IMR-90 (cell line): Measurements from ENCODE around the gene TRMO. TPM values are rescaled to one million over a fixed set of nuclear protein-coding genes. Genes with fewer than 3 reads are reported as not detected.

Experiments
- ATAC-seq: fragments of 200-7000 bp; cut with Tn5 transposase; 2 replicates; pipeline ENCODE4 v1.9.1; 2020; ENCODE audit warnings: low read depth, mild to moderate bottlenecking, moderate library complexity
- BruUV-seq: library from RNA; stranded (reverse); fragments of 400-500 nt; replicated peaks from 2 replicates; lab custom pipeline; 2021; lab: Mats Ljungman, UMichigan
- CTCF ChIA-PET: fragments of 300-600 bp; formaldehyde crosslinking; extraction: SDS; loops from one replicate; lab custom pipeline; 2021; ENCODE audit warnings: antibody characterized with exemption; lab: Yijun Ruan, JAX
- POLR2A ChIA-PET: fragments of 300-600 bp; sonication (Branson Sonifier 250); formaldehyde crosslinking; loops from one replicate; lab custom pipeline; 2022; ENCODE audit warnings: antibody characterized with exemption; ENCODE audit not compliant: unreplicated experiment; lab: Charles Lee
- DNase-seq: peaks from one replicate; pipeline ENCODE4 v3.0.0; 2013
- H2AFZ ChIP-seq: replicated peaks from 2 replicates; pipeline ENCODE3; 2013; ENCODE audit warnings: low read length, mild to moderate bottlenecking; ENCODE audit not compliant: poor library complexity
- H2AK5ac ChIP-seq: 2 replicates; pipeline ENCODE4 v1.6.1; 2013; ENCODE audit warnings: low read depth, low read length, inconsistent platforms
- H2AK9ac ChIP-seq: replicated peaks from 2 replicates; pipeline ENCODE3; 2013; ENCODE audit warnings: mild to moderate bottlenecking, low read depth, low read length, moderate library complexity; ENCODE audit not compliant: poor library complexity
- H2BK120ac ChIP-seq: 2 replicates; pipeline ENCODE4 v1.6.1; 2013; ENCODE audit warnings: low read depth, low read length, inconsistent platforms
- H2BK15ac ChIP-seq: 3 replicates; pipeline ENCODE4 v1.6.1; 2013; ENCODE audit warnings: low read depth, low read length, inconsistent platforms
- H2BK20ac ChIP-seq: 2 replicates; pipeline ENCODE4 v1.6.1; 2013; ENCODE audit warnings: low read depth, mild to moderate bottlenecking, inconsistent platforms, low read length, moderate library complexity
- H2BK5ac ChIP-seq: 2 replicates; pipeline ENCODE4 v1.6.1; 2013; ENCODE audit warnings: mild to moderate bottlenecking, low read depth, low read length, inconsistent platforms; ENCODE audit not compliant: poor library complexity, severe bottlenecking
- H3K14ac ChIP-seq: replicated peaks from 2 replicates; pipeline ENCODE4 v1.6.1; 2013; ENCODE audit warnings: low read depth, low read length, inconsistent platforms
- H3K18ac ChIP-seq: 2 replicates; pipeline ENCODE4 v1.6.1; 2013; ENCODE audit warnings: low read depth, low read length, control low read depth
- H3K23ac ChIP-seq: 2 replicates; pipeline ENCODE4 v1.6.1; 2013; ENCODE audit warnings: low read depth, low read length, inconsistent platforms
- H3K27ac ChIP-seq: 2 replicates; pipeline ENCODE4 v1.5.1; 2013; ENCODE audit warnings: mild to moderate bottlenecking, control low read depth, low read length; ENCODE audit not compliant: insufficient read depth
- H3K27me3 ChIP-seq: 2 replicates; pipeline ENCODE4 v1.6.1; 2013; ENCODE audit warnings: low read length; ENCODE audit not compliant: control insufficient read depth, insufficient read depth
- H3K36me3 ChIP-seq: 2 replicates; pipeline ENCODE4 v1.6.1; 2013; ENCODE audit warnings: low read length, mixed read lengths; ENCODE audit not compliant: control insufficient read depth, insufficient read depth
- H3K4ac ChIP-seq: 2 replicates; pipeline ENCODE4 v1.6.1; 2013; ENCODE audit warnings: low read depth, low read length, inconsistent platforms
- H3K4me1 ChIP-seq: 2 replicates; pipeline ENCODE4 v1.6.1; 2013; ENCODE audit warnings: low read length, mixed read lengths; ENCODE audit not compliant: control insufficient read depth, insufficient read depth
- H3K4me2 ChIP-seq: 2 replicates; pipeline ENCODE4 v1.6.1; 2013; ENCODE audit warnings: low read depth, mild to moderate bottlenecking, control low read depth, low read length, moderate library complexity
- H3K4me3 ChIP-seq: 2 replicates; pipeline ENCODE4 v1.5.1; 2013; ENCODE audit warnings: low read depth, mild to moderate bottlenecking, control low read depth, low read length, moderate library complexity; ENCODE audit not compliant: insufficient read depth
- H3K56ac ChIP-seq: 2 replicates; pipeline ENCODE4 v1.6.1; 2013; ENCODE audit warnings: low read length, inconsistent platforms; ENCODE audit not compliant: insufficient read depth; ENCODE audit errors: extremely low read depth
- H3K79me1 ChIP-seq, 2 experiments: 2 replicates each; pipeline ENCODE4 v1.6.1; 2013; ENCODE audit warnings: low read length in 2 of 2, inconsistent platforms in 1 of 2, low read depth in 1 of 2
- H3K9ac ChIP-seq: 2 replicates; pipeline ENCODE4 v1.6.1; 2013; ENCODE audit warnings: low read depth, low read length, control low read depth
- H3K9me1 ChIP-seq: 2 replicates; pipeline ENCODE4 v1.6.1; 2013; ENCODE audit warnings: low read length, inconsistent platforms; ENCODE audit not compliant: insufficient read depth
- H3K9me3 ChIP-seq: 2 replicates; pipeline ENCODE4 v1.6.1; 2013; ENCODE audit warnings: low read length; ENCODE audit not compliant: control insufficient read depth, insufficient read depth
- H4K20me1 ChIP-seq: 2 replicates; pipeline ENCODE4 v1.6.1; 2013; ENCODE audit warnings: low read length, inconsistent platforms; ENCODE audit not compliant: insufficient read depth
- H4K5ac ChIP-seq: 2 replicates; pipeline ENCODE4 v1.6.1; 2013; ENCODE audit warnings: mild to moderate bottlenecking, low read depth, low read length, control low read depth
- H4K8ac ChIP-seq, 2 experiments: 2 replicates each; pipeline ENCODE4 v1.6.1; 2013; ENCODE audit warnings: low read depth in 2 of 2, low read length in 2 of 2, control low read depth in 1 of 2, inconsistent platforms in 1 of 2
- H4K91ac ChIP-seq: 2 replicates; pipeline ENCODE4 v1.6.1; 2013; ENCODE audit warnings: low read depth, low read length, inconsistent platforms; ENCODE audit not compliant: insufficient read depth
- CEBPB ChIP-seq: IDR thresholded peaks from 2 replicates; pipeline ENCODE4 v1.6.1; 2012; ENCODE audit warnings: low read depth, low read length, improper control_type of control experiment
- CTCF ChIP-seq: conservative IDR thresholded peaks from 2 replicates; pipeline ENCODE4 v1.5.1; 2012; ENCODE audit warnings: mild to moderate bottlenecking, low read depth, low read length, improper control_type of control experiment
- ELK1 ChIP-seq: fragments of 150-350 bp; IDR thresholded peaks from 2 replicates; pipeline ENCODE4 v1.6.1; 2016; ENCODE audit warnings: low read depth, mild to moderate bottlenecking, low read length, moderate library complexity, borderline replicate concordance
- FOS ChIP-seq: fragments of 150-350 bp; IDR thresholded peaks from 2 replicates; pipeline ENCODE4 v1.6.1; 2016; ENCODE audit warnings: low read depth, low read length
- MXI1 ChIP-seq: IDR thresholded peaks from 2 replicates; pipeline ENCODE4 v1.6.1; 2012; ENCODE audit warnings: low read depth, mild to moderate bottlenecking, low read length, moderate library complexity, borderline replicate concordance
- RCOR1 ChIP-seq: IDR thresholded peaks from 2 replicates; pipeline ENCODE4 v1.6.1; 2012; ENCODE audit warnings: mild to moderate bottlenecking, low read length, improper control_type of control experiment; ENCODE audit not compliant: insufficient replicate concordance
- RFX5 ChIP-seq: IDR thresholded peaks from 2 replicates; pipeline ENCODE4 v1.8.0; 2012; ENCODE audit warnings: low read depth, mild to moderate bottlenecking, low read length, moderate library complexity
- SMC3 ChIP-seq: fragments of 150-350 bp; IDR thresholded peaks from 2 replicates; pipeline ENCODE4 v1.6.1; 2016; ENCODE audit warnings: low read depth, mild to moderate bottlenecking, antibody characterized with exemption, low read length, moderate library complexity
- USF2 ChIP-seq: fragments of 150-350 bp; IDR thresholded peaks from 2 replicates; pipeline ENCODE4 v1.6.1; 2017; ENCODE audit warnings: mild to moderate bottlenecking, antibody characterized with exemption, low read length, low read depth
- WGBS, 2 experiments: methylation state at CpG; one replicate each; pipeline versions ENCODE4 v1.1.5 to v1.1.7; 2013; ENCODE audit warnings: missing lambda C conversion rate in 2 of 2; ENCODE audit not compliant: insufficient read length in 1 of 2; ENCODE audit errors: extremely low coverage in 2 of 2; 5-methylcytosine and 5-hydroxymethylcytosine counted together
- dilution Hi-C: fragments of 300-500 bp; cut with HindIII; formaldehyde crosslinking; loops from one replicate; pipeline ENCODE4 v1.14.3; 2018; ENCODE audit warnings: low sequenced_read_pairs; ENCODE audit not compliant: unreplicated experiment
- in situ Hi-C: fragments of 300-500 bp; cut with MboI; formaldehyde crosslinking; loops from 3 replicates; pipeline ENCODE4 v1.14.3; 2019; ENCODE audit warnings: low sequenced_read_pairs, inconsistent platforms, mixed read lengths
- intact Hi-C: fragments of 100-400 bp; cut with micrococcal nuclease; formaldehyde crosslinking; loops from 2 replicates; pipeline ENCODE4 v1.10.0; 2022
- polyA plus RNA-seq, 3 experiments: library from polyadenylated mRNA; depleted of rRNA; stranded (reverse); fragments of >200 nt; gene quantifications; 2 replicates each; pipeline ENCODE4 v1.2.3, GENCODE V29; 2012; ENCODE audit warnings: low replicate concordance in 1 of 3
- total RNA-seq: library from RNA; depleted of rRNA; stranded (reverse); fragments of >200 nt; gene quantifications from 2 replicates; pipeline ENCODE4 v1.2.3, GENCODE V29; 2012

TRMO gene
- total and polyA plus RNA-seq, 2 of the 4 experiments (the other 2 are of a cell fraction) = 10.2 to 19.9 TPM

GRCh38 chr9:97907632-97908031 is 14.7 kb downstream of the TRMO start:
- in situ Hi-C loops (no loop called here), dilution Hi-C loops (no loop called here), intact Hi-C loops (no loop called here)
- Histone ChIP-seq H4K5ac (no peak overlapping the region), H3K27me3 (no peaks in the 10 kb centered on the region), H3K4ac (no peak overlapping the region), H3K56ac (no peak overlapping the region), H3K27ac (no peak overlapping the region), H3K14ac (no peak overlapping the region), H3K23ac (no peak overlapping the region), H4K20me1 (no peaks in the 10 kb centered on the region), H3K4me1 (no peaks in the 10 kb centered on the region), H3K9me3 (no peaks in the 10 kb centered on the region), H3K4me3 (no peak overlapping the region), H2AK5ac (no peak overlapping the region), H3K9me1 (peaks cover 3% of the 10 kb centered on the region; the same call in 1 of the 2 replicates), H3K79me1 (peaks cover 8 to 20% of the 10 kb centered on the region in 2 experiments; a peak in 3 of 4 replicates), H2BK5ac (no peak overlapping the region), H3K18ac (no peak overlapping the region), H2BK20ac (no peak overlapping the region), H2AFZ (no peak overlapping the region), H4K91ac (no peak overlapping the region), H3K36me3 (peaks cover 19% of the 10 kb centered on the region), H2BK15ac (no peak overlapping the region), H3K4me2 (no peak overlapping the region), H2BK120ac (no peak overlapping the region), H3K9ac (no peak overlapping the region), H4K8ac (no peak overlapping the region), H2AK9ac (no peak overlapping the region)
- DNase-seq (no peak), ATAC-seq (no peak)
- WGBS, 2 experiments = 87% methylated on average over 4 of the region's 5 CpGs; no CpG with 5 or more reads in 1 of the 2 experiments
- no TSS peak for BruUV-seq
- TF ChIP-seq FOS = no peak
- no peak for TF ChIP-seq RFX5
- TF ChIP-seq CEBPB = no peak
- TF ChIP-seq MXI1 = no peak
- TF ChIP-seq CTCF = no peak
- no peak for TF ChIP-seq RCOR1
- no peak for TF ChIP-seq USF2
- no peak for TF ChIP-seq ELK1
- no peak for TF ChIP-seq SMC3
- POLR2A ChIA-PET = no interaction called here
- CTCF ChIA-PET = no interaction called here
